Stomach (tissue), 4 donors: ENCODE results near the gene BTBD9.

ENCODE experiments used
- CTCF ChIP-seq, 7 experiments: fragments of 450-650 bp in 4 of 7; fragments of 200-600 bp in 3 of 7; sonication (generic) in 3 of 7; IDR thresholded peaks; one replicate each; pipeline ENCODE4 v1.5.1; 2016 to 2019; ENCODE audit warnings: antibody characterized with exemption in 7 of 7, control low read depth in 2 of 7, mild to moderate bottlenecking in 1 of 7
- EP300 ChIP-seq: sonication (generic); formaldehyde crosslinking; IDR thresholded peaks from one replicate; pipeline ENCODE4 v1.6.1; 2017; ENCODE audit warnings: antibody characterized with exemption
- POLR2A ChIP-seq, 4 donors: fragments of 450-650 bp; IDR thresholded peaks; one replicate each; pipeline ENCODE4 v1.6.1; 2016; ENCODE audit warnings: antibody characterized with exemption in 4 of 4, control low read depth in 2 of 4, mild to moderate bottlenecking in 1 of 4, moderate library complexity in 1 of 4
- POLR2AphosphoS5 ChIP-seq, 3 donors: sonication (generic); formaldehyde crosslinking; IDR thresholded peaks; one replicate each; pipeline ENCODE4 v1.6.1; 2016; ENCODE audit warnings: antibody characterized with exemption in 3 of 3

DNA sequence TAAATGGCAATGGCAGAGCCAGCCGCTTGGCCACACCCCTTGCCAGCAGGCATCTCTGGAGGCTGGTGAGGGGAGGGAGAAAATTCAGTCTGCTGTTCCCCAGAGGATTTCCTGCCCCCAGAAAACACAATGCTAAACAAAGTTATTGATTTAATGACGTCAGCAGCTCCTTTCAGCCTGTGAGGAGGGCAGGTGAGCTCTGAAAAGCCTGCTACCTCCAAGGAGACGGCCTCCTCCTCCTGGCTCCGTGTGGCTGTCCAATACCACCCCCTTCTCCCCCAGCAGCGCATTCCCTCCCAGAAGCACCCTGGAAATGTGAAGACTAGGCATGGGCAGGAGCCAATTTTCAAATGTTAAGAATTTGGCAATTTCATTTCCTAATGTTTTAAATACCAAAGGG is 427.1 kb downstream of the BTBD9 start:
- TF ChIP-seq EP300 (no peak), CTCF (IDR thresholded peaks at IDR 0.05) (no peak), POLR2A (IDR thresholded peaks at IDR 0.05) (no peak), POLR2AphosphoS5 (IDR thresholded peaks at IDR 0.05) (no peak)
